Measurements from ENCODE around the gene PRMT2.
"Not testable (repeated sequence)": the region's sequence is repeated elsewhere in the genome, so short reads cannot be mapped to it uniquely, and the experiment has no call there.

Gene PRMT2

DNA sequence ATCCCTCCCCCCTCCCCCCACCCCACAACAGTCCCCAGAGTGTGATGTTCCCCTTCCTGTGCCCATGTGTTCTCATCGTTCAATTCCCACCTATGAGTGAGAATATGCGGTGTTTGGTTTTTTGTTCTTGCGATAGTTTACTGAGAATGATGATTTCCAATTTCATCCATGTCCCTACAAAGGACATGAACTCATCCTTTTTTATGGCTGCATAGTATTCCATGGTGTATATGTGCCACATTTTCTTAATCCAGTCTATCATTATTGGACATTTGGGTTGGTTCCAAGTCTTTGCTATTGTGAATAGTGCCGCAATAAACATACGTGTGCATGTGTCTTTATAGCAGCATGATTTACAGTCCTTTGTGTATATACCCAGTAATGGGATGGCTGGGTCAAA is 33.4 kb downstream of the PRMT2 start:
- not testable (repeated sequence) for DNase-seq (ENCODE audit: low read depth)

DNA sequence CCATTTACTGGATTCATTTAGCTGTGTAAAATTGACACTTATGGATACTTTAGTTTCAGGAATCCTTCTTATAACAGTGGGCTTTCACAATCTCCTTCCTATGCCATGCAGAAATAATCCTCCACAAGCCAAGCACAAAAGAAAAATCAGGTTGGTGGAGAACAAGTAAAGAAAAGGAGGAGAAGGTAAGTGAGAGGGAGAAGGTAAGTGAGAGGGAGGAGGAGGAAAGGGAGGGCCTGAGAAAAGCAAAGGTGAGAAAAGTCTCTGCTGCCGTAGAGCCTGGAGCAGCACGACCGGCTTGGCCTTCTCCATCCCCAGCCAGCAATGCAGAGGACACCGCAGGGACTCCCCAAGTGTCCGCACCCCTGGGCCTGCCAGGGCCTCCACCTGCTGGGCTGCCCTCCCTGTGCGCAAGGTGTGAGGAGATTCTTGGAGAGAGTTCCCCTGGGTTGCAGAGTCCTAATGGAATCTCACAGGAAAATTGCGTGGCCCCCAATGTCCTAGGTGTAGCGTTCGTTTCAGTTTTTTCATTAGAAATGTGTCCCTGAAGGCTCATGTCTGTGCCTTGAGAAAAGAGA is 39.0 kb downstream of the PRMT2 start:
- DNase-seq (ENCODE audit: low read depth): no peak

- DNase-seq (ENCODE audit: low read depth): no peak
These were observed 40.3 kb downstream of the PRMT2 start for GRCh38 chr21:46675595-46676280.

GRCh38 chr21:46676542-46676941 is 41.1 kb downstream of the PRMT2 start:
- DNase-seq (ENCODE audit: low read depth): not testable (repeated sequence)

- DNase-seq (ENCODE audit: low read depth): not testable (repeated sequence)
These were observed 46.1 kb downstream of the PRMT2 start for GRCh38 chr21:46681593-46681992.

DNA sequence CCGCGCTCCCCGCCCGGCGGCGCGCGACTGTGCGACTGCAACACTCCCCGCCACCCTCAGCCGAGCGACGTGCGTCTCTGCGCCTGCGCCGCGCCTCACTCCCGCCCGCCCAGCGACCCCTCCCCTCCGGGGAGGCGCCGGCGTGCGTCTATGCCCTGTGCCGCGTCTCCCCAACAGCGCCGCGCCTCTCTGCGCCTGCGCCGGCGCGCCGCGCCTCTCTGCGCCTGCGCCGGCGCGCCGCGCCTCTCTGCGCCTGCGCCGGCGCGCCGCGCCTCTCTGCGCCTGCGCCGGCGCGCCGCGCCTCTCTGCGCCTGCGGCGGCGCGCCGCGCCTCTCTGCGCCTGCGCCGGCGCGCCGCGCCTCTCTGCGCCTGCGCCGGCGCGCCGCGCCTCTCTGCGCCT is 63.2 kb downstream of the PRMT2 start:
- not testable (repeated sequence) for DNase-seq (ENCODE audit: low read depth)

DNA sequence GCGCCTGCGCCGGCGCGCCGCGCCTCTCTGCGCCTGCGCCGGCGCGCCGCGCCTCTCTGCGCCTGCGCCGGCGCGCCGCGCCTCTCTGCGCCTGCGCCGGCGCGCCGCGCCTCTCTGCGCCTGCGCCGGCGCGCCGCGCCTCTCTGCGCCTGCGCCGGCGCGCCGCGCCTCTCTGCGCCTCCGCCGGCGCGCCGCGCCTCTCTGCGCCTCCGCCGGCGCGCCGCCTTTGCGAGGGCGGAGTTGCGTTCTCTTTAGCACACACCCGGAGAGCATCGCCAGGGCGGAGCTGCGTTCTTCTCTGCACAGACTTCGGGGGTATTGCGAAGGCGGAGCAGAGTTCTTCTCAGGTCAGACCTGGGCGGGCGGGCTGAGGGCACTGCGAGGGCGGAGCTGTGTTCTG is 63.6 kb downstream of the PRMT2 start:
- not testable (repeated sequence) for DNase-seq (ENCODE audit: low read depth)
